ENCODE results near the gene SDK2. TPM values are rescaled to one million over a fixed set of nuclear protein-coding genes. Genes with fewer than 3 reads are reported as not detected.

SDK2 gene
- total RNA-seq, 1 donor from 2014 or later = 0.18 TPM

DNA sequence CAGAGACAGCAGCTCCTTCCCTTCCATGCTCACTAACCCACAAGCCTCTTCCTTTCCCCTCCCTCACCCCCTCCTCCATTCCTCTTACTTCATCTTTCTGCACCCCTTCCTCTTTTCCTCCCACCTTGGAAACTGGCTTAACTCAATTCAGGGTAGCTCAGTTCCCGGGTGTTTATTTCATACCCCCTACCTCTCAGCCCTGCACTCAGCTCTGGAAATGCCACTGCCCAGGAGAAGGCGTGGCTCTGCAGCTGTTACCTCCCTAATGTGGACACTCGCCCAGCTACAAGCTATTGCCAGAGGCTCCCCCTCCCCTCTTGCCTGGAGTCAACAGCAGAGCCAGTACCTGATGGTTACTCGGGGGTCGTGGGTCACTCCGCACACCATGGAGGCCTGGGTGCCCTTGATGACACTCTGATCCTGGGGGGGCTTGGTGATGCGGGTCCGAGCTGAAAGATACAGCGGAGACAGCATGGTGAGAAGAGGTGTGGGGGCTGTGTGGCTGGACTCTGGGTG, 214.0 kb downstream of the SDK2 start:
- no peak for DNase-seq (ENCODE audit: extremely low read depth, low read depth, low spot score)

DNA sequence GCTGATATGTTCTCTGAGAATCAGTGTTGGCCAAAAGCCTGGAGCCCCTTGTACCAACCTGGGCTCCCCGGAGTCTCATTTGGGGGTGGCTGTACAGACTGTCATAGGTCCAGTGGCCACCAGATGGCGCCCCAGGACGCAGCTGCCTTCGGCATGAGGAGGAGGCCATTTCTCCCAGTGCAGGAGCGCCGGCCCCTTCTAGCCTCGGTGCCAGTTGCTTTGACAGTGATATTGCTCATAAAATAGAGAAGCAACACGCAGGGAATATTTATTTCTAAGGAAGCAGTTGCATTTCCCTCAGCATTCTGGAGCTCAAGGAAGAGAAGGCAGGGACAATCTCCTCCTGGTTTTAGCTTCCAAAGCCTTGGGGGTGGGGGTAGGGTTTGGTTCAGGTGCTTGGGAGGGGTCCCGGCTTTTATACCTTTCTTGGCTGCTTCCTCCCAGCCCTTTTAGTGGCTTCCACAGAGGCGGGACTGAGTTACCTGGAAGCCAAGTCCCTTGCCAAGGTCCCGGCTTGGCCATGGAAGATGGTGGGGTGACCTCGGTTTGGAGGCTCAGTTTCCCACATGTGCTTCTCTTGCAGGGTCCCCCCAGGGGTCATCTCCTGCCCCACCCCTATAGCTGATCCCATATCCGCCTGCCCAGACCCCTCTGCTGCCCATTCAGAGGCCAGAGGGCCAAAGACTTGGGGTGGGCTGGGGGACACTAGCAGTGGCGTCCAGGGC, 214.6 kb downstream of the SDK2 start:
- no peak for DNase-seq (ENCODE audit: extremely low read depth, low read depth, low spot score)

DNA sequence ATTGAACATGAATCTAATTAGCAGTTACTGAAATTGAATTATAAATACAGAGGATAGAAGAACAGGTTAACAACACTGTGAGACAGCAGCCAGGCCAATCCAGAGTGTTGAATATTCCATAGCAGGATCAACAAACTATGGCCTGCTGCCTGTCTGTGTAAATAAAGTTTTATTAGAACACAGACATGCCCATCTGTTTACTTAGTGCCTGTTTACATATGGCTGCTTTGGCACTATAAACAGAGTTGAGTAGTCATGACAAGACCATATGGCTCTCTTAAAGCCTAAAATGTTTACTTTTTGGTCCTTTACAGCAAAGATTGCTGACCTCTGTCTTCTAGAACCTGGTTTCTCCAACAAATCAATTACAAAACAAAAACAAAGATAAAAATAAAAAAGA, 217.0 kb downstream of the SDK2 start:
- DNase-seq (ENCODE audit: extremely low read depth, low read depth, low spot score) = no peak

DNA sequence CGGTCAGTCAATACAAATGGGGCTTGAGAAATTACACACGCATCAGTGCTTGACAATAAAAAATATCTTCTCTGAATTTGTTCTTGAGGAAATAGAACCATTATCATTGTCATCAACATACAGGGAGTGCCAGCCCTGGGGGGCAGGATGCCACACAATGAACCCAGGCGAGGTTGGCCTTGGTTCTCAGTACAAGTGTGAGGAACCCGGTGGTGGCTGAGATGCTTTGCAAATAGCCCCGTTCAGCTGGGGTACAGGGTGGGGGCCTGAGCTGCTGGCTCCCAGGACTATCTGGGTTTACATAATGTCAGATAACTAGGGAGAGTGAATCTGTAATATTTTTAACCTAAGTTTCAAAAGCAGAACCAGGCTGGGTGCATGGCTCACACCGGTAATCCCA, 219.7 kb downstream of the SDK2 start:
- DNase-seq (ENCODE audit: extremely low read depth, low read depth, low spot score) = no peak

DNA sequence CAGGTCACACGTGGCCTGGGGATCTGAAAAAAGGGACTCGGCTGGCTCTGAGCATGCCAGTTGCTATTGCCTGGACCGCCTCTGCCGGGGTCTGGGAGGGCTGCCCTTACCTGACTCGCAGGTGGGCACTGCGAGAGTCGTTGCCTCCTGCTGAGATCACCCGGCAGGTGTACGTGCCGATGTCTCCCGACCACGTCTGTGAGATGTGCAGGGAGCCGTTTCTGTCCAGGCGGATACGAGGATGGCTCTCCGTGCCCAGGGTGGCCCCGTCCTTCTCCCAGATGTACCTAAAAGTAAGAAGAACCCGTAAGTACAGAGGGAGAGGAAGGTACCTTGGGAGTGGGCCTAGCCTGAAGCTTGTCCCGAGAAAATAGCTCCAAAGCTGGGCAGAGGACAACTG, 220.4 kb downstream of the SDK2 start:
- no peak for DNase-seq (ENCODE audit: extremely low read depth, low read depth, low spot score)

DNA sequence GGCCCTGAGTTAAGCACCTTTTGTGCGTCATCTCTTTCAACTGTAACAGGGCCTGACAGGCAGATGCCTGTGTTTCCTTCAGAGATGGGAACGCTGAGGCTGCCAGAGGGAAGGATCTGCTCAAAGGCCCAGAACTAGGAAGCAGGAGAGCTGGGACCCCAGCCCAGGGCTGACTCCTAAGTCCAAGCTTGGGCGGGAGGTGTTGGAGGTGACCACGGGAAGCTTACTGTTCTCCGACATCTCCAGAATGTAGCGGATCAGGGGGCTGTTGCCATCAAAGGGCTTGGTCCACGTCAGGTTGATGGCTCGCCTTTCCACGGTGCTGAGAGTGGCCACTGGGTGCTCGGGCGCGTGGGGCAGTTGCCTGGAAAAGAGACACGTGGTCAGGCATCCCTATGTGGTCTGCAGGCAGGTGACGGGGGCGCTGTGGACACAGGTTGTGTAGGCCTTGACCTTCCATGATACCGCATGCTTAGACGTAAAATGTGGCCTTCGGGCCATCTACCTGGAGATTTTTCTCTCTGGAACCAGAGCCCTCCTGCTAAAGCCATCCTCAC, 221.0 kb downstream of the SDK2 start:
- DNase-seq (ENCODE audit: extremely low read depth, low read depth, low spot score) = no peak

DNA sequence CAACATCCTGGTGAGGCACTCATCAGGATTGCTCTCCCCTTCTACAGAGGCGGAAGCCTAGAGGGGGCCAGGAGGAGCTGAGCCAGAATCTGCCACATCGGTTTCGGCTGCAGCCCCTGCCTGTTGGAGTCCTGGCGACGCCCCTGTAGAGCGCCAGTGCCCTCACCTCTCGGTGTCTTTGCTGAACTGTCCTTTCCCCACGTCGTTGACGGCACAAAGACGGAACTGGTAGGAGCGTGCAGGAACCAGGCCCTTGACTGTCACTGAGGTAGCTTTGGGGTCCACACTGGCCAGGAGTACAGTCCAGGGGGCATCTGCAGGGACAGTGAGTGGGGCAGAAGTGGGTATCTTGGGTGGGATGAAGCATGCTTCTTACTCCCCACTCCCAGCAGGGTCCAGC, 222.1 kb downstream of the SDK2 start:
- no peak for DNase-seq (ENCODE audit: extremely low read depth, low read depth, low spot score)

DNA sequence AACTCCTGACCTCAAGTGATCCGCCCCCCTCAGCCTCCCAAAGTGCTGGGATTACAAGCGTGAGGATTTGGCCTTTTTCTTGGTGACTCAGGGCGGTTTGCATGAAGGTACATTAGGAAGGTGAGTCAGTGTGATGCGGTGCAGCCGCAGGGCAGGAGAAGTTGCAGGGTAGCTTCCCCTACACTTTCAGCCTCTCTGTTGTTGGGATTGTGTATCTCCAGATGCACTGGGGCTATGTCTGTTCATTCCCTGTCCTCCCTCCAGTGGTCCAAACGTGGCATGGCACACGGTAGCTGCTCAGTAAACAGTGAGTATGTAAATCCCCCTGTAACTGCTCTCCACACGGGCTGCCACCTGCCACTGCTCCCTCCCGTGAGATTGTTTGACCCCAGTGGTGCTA, 223.3 kb downstream of the SDK2 start:
- no peak for DNase-seq (ENCODE audit: extremely low read depth, low read depth, low spot score)

DNA sequence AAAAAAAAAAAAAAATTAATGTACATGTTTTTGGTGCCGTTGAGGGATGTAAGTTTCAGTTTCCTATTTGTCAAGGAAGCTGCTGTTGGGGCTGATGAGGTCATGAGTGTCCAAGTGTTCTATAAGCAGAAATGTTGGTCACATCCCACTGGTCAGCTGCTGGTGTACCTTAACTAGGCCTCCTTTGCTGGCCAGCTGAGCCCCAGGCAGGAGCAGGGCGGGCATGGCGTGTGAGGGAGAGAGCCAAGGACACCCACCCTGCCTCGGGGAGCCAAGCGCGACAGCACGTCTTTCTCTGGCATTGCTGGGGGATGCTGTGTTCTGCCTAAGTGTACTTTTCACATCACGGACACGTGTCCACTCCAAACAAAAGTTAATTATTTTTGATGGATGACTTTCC, 224.4 kb downstream of the SDK2 start:
- DNase-seq (ENCODE audit: extremely low read depth, low read depth, low spot score) = no peak

DNA sequence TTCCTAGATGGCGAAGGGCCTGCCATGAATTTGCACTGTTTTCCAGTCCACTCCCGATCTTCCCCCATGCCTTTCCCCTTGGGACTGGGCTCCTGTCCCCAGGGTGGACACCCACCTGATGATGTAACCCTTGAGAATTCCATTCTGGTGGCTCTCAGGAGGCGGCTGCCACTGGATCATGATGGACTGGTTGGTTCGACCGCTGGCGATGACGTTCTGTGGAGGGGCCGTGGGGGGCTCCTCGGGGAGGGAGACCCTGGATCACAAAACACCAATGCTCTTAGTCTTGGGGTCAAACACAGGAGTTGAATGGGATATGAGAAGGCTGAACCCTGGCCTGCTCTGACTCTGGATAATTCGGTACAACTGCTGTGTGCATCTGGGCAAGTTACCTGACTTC, 225.2 kb downstream of the SDK2 start:
- DNase-seq (ENCODE audit: extremely low read depth, low read depth, low spot score) = no peak

DNA sequence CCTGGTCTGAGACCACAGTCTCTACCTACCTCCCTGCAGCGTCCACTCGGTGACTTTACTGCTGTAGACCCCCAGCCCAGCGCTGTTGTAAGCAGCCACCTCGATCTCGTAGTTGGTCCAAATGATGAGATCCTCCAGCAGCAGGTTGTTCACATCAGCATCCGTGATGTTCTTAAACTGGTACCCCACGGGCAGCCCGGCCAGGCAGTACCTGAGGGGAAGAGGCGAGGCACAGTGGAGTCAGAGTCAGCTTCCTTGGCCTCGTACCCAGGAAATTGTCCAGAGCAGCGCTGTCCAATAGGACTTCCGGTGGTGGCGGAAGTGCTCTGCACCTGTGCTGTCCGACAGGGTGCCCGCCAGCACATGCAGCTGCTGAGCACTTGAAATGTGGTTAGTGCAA, 228.5 kb downstream of the SDK2 start:
- DNase-seq (ENCODE audit: extremely low read depth, low read depth, low spot score) = no peak

DNA sequence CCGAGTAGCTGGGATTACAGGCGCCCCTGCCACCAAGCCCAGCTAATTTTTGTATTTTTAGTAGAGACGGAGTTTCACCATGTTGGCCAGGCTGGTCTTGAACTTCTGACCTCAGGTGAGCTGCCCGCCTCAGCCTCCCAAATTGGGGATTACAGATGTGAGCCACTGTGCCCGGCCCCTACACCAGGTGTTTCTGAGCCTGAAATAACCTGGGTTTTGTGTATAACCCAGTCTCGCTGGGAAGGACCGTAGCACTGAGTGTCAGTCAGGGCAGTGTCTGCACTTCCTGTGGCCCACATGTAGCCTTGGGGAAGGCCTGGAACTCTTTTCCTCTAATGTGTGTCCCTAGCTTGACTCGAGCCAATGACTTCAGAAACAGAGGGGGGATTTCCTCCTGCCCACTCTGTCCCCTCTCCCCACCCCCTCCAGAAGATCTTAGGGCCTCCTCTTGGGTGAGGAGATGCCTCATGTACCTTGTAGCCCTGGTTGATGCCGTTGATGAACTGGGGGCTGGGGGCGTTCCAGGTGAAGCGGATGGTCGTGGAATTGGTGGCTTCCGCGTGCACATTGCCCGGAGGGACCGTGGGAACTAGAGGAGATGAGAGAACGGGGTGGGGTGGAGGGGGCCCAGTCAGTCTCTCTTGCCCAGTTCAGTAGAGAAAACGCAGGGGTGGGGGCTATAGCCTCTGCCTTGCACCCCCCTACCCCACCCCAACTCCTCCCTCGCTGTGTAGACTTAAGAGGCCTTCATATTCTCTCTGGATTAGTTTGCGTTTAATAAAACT, 229.9 kb downstream of the SDK2 start:
- no peak for DNase-seq (ENCODE audit: extremely low read depth, low read depth, low spot score)

DNA sequence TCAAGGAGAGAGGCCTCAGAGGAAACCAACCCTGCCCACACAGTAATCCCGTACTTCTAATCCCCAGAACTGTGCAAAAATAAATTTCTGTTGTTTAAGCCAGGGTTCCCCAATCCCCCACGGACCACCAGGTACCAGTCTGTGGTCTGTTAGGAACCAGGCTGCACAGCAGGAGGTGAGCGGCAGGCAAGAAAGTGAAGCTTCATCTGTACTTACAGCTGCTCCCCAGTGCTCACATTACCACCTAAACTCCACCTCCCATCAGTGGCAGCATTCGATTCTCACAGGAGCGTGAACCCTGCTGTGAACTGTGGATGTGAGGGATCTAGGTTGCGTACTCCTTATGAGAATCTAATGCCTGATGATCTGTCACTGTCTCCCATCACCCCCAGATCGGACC, 231.3 kb downstream of the SDK2 start:
- DNase-seq (ENCODE audit: extremely low read depth, low read depth, low spot score) = no peak

DNA sequence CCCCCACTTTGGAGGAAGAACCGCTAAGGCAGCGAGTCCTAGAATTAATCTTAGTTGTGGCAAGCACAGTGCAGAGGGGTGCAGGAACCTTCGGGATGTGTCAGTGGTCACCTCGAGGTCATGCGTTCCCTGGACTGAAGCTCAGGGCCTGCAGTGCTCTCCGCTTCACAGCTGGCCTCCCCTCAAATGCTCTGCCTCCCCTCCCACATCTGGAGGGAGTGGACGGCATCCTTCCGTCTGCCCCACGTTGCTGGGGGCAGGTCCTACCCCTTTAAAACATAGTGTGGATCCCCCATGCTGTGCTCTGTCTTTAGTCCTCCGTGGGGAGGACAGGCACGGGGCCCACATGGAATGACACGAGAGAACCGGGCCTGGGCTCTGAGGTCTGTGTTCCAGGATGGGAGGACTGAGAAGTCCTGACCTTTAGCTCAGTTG, 232.9 kb downstream of the SDK2 start:
- DNase-seq (ENCODE audit: extremely low read depth, low read depth, low spot score) = no peak

DNA sequence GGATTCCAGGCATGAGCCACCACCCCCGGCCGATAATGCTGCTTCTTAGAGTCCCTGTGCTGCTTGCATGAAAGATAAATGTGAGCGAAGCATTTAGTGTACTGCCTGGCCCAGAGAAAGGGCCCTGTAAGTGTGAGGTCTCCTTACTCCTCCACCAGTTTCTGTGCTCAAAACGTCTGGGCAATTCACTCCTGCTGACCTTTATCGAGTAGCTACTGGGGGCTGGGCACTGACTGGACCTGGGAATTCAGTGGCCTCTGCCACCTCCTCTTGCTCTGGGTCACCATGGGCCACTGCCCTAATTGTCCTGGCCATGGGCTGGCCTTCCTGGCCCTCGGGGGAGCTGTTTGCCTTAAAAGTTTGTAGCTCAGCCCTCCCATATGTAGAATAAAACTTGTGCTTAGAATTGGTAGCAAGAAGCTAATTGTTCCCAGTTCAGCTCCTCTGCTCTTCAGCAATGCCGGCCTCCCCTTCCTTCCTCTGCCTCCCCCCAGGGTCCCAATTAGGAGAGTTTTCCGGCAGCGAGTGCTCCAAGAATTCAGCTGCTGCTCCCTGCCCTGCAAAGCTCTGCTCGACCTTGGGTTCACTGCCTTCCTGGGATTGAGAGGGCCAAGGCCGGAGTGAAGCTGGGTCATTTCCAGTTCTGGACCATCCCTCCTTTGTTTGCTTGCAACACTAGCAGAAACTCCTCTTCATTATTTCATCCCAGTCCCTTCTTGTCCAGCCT, 233.5 kb downstream of the SDK2 start:
- no peak for DNase-seq (ENCODE audit: extremely low read depth, low read depth, low spot score)

DNA sequence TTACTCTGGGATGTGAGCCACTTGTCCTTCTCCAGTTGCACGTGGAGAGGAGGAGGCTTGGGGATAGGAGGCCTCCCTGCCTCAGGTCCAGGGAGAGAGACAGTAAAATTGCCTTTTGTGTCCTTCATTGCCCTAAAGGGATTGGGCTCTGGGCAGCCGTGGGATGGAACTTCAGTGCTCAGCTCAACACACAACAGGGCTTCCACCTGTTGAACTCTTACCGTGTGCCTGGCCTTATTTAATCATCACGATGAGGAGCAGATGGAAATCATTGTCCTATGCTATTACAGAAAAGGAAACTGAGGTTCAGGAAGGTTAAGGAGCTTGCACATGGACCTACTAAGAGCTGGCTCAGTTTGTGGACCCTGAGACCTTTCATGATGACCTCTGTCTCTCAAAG, 240.0 kb downstream of the SDK2 start:
- no peak for DNase-seq (ENCODE audit: extremely low read depth, low read depth, low spot score)

DNA sequence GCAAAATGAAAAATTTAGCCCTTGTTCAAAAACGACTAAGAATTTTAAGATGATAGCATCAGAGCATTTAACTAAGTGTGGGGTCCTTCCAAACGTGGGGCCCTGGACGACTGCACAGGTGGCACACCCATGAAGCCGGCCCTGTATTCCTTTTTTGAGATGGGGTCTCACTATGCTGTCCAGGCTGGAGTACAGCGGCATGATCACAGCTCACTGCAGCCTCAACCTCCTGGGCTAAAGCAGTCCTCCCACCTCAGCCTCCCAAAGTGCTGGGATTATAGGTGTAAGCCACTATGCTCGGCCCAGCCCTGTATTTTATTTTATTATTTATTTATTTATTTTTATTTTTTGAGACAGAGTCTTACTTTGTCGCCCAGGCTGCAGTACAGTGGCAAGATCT, 241.8 kb downstream of the SDK2 start:
- no peak for DNase-seq (ENCODE audit: extremely low read depth, low read depth, low spot score)

DNA sequence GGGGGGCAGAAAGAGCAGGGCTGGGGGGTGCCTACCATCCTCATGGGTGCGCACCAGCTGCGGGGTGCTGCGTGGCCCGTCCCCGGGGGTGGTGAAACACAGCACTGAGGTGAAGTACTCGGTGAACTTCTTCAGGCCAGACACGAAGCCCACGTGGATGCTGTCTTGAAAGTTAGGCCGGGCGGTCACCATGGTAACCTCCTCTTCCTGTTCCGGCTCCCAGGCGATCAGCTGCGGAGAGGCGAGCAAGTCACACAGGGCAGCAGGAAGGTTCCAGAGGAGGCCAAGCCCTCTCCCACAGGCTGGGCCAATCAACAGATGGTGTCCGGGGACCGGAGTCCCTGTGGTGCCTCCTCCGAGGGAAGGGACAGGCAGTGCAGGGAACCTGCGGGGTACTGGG, 242.3 kb downstream of the SDK2 start:
- no peak for DNase-seq (ENCODE audit: extremely low read depth, low read depth, low spot score)

DNA sequence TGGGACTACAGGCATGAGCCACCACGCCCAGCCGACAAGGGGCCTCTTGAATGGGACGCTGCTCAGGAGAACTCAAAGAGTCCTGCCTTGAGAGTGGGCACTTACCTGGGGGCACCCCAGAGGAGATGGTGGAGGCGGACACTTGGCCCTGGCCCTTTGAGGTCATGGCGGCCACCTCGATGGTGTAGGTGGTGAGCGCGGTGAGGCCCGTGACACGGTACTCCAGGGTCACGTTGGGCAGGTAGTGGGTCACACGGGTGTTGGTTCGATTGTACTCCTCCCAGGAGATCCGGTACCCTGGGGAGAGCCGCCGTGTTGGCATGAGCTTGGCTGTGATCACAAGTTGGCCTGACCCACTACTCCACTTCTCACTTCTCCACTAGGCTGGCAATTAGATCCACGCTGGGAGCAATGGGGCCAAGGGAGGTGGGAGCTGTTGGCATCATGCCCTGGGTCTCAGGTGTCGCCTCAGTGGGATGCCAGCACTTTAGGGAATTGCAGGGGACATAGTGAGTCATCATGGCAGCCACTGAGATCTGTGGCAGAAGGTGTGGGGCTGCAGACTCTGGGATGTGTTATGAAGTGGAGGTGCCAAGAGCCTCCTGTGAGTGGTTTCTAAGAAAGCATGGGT, 243.2 kb downstream of the SDK2 start:
- DNase-seq (ENCODE audit: extremely low read depth, low read depth, low spot score) = no peak

DNA sequence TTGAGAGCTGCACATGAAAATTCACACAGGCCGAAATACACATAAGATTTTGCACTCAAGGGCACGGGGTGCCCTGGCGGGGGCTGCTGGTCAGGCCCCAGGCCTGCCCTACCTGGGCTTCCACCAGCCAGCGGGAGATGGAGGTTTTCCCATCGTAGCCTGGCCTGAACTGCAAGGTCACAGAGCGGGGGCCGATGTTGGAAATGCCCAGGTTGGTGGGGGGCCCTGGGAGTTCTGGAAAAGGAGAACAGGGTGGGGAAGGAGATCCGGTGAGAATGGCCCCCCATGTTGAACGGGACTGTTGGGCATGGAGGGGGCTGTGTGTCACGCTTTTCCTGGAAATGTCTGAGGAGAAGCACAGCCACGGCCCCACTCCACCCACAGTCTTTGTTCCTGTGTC, 245.2 kb downstream of the SDK2 start:
- no peak for DNase-seq (ENCODE audit: extremely low read depth, low read depth, low spot score)

Data from glomerular endothelial cell (primary cell).